Type B pancreatic cell (in vitro differentiated cells): ENCODE measurements around the gene SLC38A3. TPM values are rescaled to one million over a fixed set of nuclear protein-coding genes. Genes with fewer than 3 reads are reported as not detected.

Source experiments
- DNase-seq: peaks from one replicate; pipeline ENCODE4 v3.0.0; 2021; ENCODE audit warnings: mixed read lengths; ENCODE audit not compliant: unreplicated experiment; ENCODE audit errors: extremely low spot score
- H3K27ac Mint-ChIP-seq: 2 replicates; pipeline ENCODE4 v1.8.0; 2021; ENCODE audit warnings: mild to moderate bottlenecking, mixed read lengths
- H3K27me3 Mint-ChIP-seq: 2 replicates; pipeline ENCODE4 v1.8.0; 2021; ENCODE audit warnings: mixed read lengths
- H3K36me3 Mint-ChIP-seq: 2 replicates; pipeline ENCODE4 v1.8.0; 2021; ENCODE audit warnings: mixed read lengths
- H3K4me1 Mint-ChIP-seq: one replicate; pipeline ENCODE4 v1.8.0; 2021; ENCODE audit warnings: mixed read lengths; ENCODE audit not compliant: unreplicated experiment
- H3K4me3 Mint-ChIP-seq: 2 replicates; pipeline ENCODE4 v1.8.0; 2021; ENCODE audit warnings: mild to moderate bottlenecking, mixed read lengths
- H3K9me3 Mint-ChIP-seq: 2 replicates; pipeline ENCODE4 v1.8.0; 2021; ENCODE audit warnings: mixed read lengths
- total RNA-seq: library from RNA; stranded (reverse); gene quantifications from 2 replicates; pipeline ENCODE4 v1.2.1, GENCODE V29; 2021; ENCODE audit warnings: low replicate concordance
- TF ChIP-seq, protein P1 (sequence below): fragments of 200-600 bp; sonication (generic); conservative IDR thresholded peaks from 2 replicates; pipeline ENCODE4 v1.5.0; 2021; ENCODE audit warnings: antibody characterized with exemption, mild to moderate bottlenecking

SLC38A3 gene
- total RNA-seq, 1 donor from 2014 or later: 6.0 TPM

DNA sequence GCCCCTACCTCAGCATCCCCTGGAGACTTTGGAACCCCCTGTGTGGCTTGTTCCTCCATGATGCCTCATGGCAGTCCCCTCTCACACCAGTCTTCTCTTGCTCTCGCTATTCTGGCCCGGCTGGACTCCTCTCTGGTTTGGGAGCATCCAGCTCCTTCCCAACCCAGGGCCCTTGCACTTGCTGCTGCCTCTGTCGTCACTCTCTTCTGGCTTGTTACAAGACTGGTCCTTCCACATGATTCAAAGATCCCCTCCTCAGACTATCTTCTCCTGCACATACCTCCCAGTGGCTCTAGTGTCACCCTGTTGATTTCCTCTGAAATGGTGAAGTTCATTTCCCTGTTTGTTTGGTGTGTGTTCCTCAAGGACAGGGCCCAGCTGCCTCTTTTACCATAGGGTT is 24.4 kb downstream of the SLC38A3 start:
- Mint-ChIP-seq H3K4me1 (peaks cover 37% of the 10 kb centered on the region), H3K27ac (peak overlapping the region; percentile 93), H3K36me3 (no peaks in the 10 kb centered on the region), H3K9me3 (no peaks in the 10 kb centered on the region), H3K4me3 (peak overlapping the region; percentile 78), H3K27me3 (peaks cover 10% of the 10 kb centered on the region)
- TF ChIP-seq, protein P1, sequence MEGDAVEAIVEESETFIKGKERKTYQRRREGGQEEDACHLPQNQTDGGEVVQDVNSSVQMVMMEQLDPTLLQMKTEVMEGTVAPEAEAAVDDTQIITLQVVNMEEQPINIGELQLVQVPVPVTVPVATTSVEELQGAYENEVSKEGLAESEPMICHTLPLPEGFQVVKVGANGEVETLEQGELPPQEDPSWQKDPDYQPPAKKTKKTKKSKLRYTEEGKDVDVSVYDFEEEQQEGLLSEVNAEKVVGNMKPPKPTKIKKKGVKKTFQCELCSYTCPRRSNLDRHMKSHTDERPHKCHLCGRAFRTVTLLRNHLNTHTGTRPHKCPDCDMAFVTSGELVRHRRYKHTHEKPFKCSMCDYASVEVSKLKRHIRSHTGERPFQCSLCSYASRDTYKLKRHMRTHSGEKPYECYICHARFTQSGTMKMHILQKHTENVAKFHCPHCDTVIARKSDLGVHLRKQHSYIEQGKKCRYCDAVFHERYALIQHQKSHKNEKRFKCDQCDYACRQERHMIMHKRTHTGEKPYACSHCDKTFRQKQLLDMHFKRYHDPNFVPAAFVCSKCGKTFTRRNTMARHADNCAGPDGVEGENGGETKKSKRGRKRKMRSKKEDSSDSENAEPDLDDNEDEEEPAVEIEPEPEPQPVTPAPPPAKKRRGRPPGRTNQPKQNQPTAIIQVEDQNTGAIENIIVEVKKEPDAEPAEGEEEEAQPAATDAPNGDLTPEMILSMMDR: no peak
- no peak for DNase-seq

DNA sequence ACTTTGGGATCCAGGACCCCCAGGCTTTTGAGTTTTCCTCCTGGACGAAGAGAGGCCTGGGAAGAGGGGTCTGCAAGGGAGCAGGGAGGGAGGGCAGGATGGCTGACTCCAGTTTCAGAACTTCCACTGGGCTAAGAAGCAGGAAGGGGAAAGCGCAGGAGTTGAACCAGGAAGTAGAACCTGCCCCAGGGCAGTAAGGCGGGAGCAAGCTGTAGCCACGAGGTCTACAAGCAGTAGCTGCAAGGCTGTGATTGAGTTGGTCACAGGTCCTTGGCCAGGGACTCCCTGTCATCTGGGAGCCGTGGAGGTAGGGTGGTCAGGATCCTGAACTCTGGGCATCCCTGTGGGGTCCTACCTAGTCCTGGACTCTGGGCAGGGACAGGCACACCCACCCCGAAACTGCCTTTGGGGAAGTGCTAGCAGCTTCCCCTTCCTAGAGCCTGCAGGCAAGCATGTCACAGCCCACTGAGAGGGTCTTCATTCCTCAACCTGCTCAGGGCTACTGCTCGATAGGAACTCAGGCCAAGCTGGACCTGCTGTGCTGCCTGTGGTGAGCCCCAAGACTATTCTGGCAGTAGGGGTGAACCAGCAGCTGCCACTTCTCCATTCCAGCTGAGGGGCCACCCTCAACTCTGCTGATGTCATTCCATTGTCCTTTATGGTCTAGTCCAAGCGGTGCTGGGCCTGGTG is 25.2 kb downstream of the SLC38A3 start:
- H3K9me3 Mint-ChIP-seq: no peaks in the 10 kb centered on the region
- TF ChIP-seq, protein P1: no peak
- H3K4me1 Mint-ChIP-seq: peaks cover 37% of the 10 kb centered on the region
- H3K27ac Mint-ChIP-seq: peak overlapping the region; percentile 1
- H3K36me3 Mint-ChIP-seq: no peaks in the 10 kb centered on the region
- no peak overlapping the region for H3K4me3 Mint-ChIP-seq
- DNase-seq: no peak
- peaks cover 6% of the 10 kb centered on the region for H3K27me3 Mint-ChIP-seq

DNA sequence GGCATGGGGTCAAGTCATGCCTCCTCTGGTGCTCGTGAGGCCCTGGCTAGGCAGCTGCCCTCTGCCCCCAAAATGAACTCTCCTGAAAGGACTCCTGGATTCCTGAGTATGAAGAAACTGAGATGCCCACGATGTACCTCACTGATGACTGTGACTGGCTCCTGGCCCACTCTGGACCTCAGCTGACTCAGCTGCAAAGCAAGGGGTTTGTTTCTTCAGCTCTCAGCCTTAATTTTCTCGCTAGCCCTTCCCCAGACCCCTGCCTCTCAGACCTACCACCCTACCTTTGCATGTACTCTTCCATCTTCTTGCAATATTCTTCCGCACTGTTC is 25.7 kb downstream of the SLC38A3 start:
- Mint-ChIP-seq H3K27ac (peak overlapping the region; percentile 1), H3K36me3 (no peaks in the 10 kb centered on the region), H3K4me1 (peaks cover 41% of the 10 kb centered on the region), H3K9me3 (no peaks in the 10 kb centered on the region), H3K4me3 (no peak overlapping the region), H3K27me3 (peaks cover 4% of the 10 kb centered on the region)
- DNase-seq: no peak
- TF ChIP-seq, protein P1: no peak

DNA sequence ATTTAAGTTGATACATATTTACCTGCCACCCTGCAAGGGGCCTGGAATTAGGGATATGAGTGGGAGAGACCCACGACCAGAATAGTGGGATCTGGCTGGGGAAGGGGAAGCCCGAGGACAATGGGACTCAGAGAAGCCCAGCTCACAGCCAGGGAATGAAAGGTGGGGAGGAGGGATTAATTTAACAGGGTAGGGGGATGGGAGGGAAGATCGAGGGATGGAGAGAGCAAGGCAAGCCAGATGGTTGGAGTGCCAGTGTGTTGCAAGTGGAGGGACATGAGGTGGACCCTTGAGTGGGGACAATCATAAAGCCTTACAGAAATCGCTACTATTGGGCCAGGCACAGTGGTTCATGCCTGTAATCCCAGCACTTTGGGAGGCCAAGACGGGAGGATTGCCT is 26.5 kb downstream of the SLC38A3 start:
- Mint-ChIP-seq H3K9me3 (no peaks in the 10 kb centered on the region), H3K4me1 (peaks cover 36% of the 10 kb centered on the region), H3K36me3 (no peaks in the 10 kb centered on the region), H3K4me3 (no peak overlapping the region), H3K27ac (no peak overlapping the region), H3K27me3 (no peaks in the 10 kb centered on the region)
- no peak for DNase-seq
- TF ChIP-seq, protein P1: no peak

DNA sequence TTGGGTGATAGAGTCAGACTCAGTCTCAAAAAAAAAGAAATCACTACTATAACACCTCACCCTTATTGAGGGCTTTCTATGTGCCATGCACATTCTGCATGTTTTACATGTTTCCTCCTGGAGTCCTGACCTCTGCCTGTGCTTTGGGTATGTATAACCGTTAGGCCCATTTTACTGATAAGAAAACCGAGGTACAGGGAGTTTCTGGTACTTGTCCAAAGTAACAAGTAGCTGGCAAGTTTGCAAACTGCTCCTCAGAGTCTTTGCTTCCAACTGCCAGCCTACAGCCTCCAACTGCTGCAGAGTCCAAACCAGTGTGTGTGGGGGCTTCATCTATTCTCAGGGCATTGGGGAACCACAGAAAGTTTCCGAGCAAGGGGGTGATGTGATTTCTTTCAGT is 27.2 kb downstream of the SLC38A3 start:
- TF ChIP-seq, protein P1: no peak
- Mint-ChIP-seq H3K9me3 (no peaks in the 10 kb centered on the region), H3K4me1 (peaks cover 43% of the 10 kb centered on the region), H3K27ac (peak overlapping the region; percentile 78), H3K36me3 (no peaks in the 10 kb centered on the region), H3K4me3 (no peak overlapping the region), H3K27me3 (no peaks in the 10 kb centered on the region)
- DNase-seq: no peak

DNA sequence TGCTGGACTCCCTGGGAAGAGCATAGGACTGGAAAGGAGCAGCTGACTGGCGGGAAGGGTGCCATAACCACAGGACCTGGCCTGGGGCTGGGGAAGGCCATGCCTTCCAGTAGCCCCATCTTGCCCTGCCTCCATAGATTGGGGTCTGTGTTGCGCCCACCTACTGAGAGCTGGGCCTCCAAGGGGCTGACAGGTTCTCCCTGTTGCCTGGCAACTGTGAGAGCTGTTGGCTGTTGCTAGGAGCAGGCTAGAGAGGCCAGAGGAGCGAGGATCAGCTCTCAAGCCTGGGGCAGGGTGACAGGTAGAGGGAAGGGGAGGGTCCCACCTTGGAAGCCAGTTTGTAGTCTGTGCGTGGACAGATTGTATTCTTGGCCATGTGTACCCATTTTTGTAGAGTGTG is 28.1 kb downstream of the SLC38A3 start:
- Mint-ChIP-seq H3K4me3 (peak overlapping the region; percentile 79), H3K27ac (peak overlapping the region; percentile 78), H3K27me3 (no peaks in the 10 kb centered on the region), H3K9me3 (no peaks in the 10 kb centered on the region), H3K4me1 (peaks cover 51% of the 10 kb centered on the region), H3K36me3 (no peaks in the 10 kb centered on the region)
- TF ChIP-seq, protein P1: no peak
- no peak for DNase-seq
